Measurements from ENCODE around the gene CFAP97D1. TPM values are rescaled to one million over a fixed set of nuclear protein-coding genes. Genes with fewer than 3 reads are reported as not detected.
"Not testable (repeated sequence)": the region's sequence is repeated elsewhere in the genome, so short reads cannot be mapped to it uniquely, and the experiment has no call there.

CFAP97D1 gene
- total RNA-seq, 1 donor from 2014 or later = not detected

GRCh38 chr17:43789482-43789881 is 9.2 kb downstream of the CFAP97D1 start:
- Mint-ChIP-seq H3K4me1 (peaks cover 3% of the 10 kb centered on the region), H3K27me3 (ENCODE audit: low read depth) (peaks cover 8% of the 10 kb centered on the region), H3K36me3 (no peaks in the 10 kb centered on the region), H3K9me3 (peaks cover 13% of the 10 kb centered on the region), H3K4me3 (no peak overlapping the region), H3K27ac (no peak overlapping the region)
- TF ChIP-seq CTCF (IDR thresholded peaks at IDR 0.05; ENCODE audit: unreplicated experiment) = no peak
- no peak for DNase-seq (ENCODE audit: low spot score in 2 of 2, unreplicated experiment in 2 of 2)

- Mint-ChIP-seq H3K27me3 (ENCODE audit: low read depth) (peaks cover 16% of the 10 kb centered on the region), H3K9me3 (peaks cover 13% of the 10 kb centered on the region), H3K27ac (no peak overlapping the region), H3K4me3 (no peak overlapping the region), H3K36me3 (no peaks in the 10 kb centered on the region), H3K4me1 (peaks cover 3% of the 10 kb centered on the region)
- no peak for DNase-seq (ENCODE audit: low spot score in 2 of 2, unreplicated experiment in 2 of 2)
- TF ChIP-seq CTCF (IDR thresholded peaks at IDR 0.05; ENCODE audit: unreplicated experiment) = no peak
Measured at GRCh38 chr17:43790311-43790940, 10.2 kb downstream of the CFAP97D1 start.

GRCh38 chr17:43791589-43791988 is 11.4 kb downstream of the CFAP97D1 start:
- H3K9me3 Mint-ChIP-seq = peaks cover 20% of the 10 kb centered on the region
- H3K27me3 Mint-ChIP-seq (ENCODE audit: low read depth) = peaks cover 25% of the 10 kb centered on the region
- DNase-seq (ENCODE audit: low spot score in 2 of 2, unreplicated experiment in 2 of 2) = no peak
- H3K36me3 Mint-ChIP-seq = no peaks in the 10 kb centered on the region
- H3K4me1 Mint-ChIP-seq = peaks cover 3% of the 10 kb centered on the region
- no peak for TF ChIP-seq CTCF (IDR thresholded peaks at IDR 0.05; ENCODE audit: unreplicated experiment)
- H3K27ac Mint-ChIP-seq = no peak overlapping the region
- H3K4me3 Mint-ChIP-seq = no peak overlapping the region

GRCh38 chr17:43792668-43793067 is 12.4 kb downstream of the CFAP97D1 start:
- H3K27ac Mint-ChIP-seq; DNase-seq (ENCODE audit: low spot score in 2 of 2, unreplicated experiment in 2 of 2); H3K4me3 Mint-ChIP-seq; H3K36me3 Mint-ChIP-seq; H3K4me1 Mint-ChIP-seq: not testable (repeated sequence)
- Mint-ChIP-seq H3K27me3 (ENCODE audit: low read depth) (peaks cover 31% of the 10 kb centered on the region), H3K9me3 (peaks cover 27% of the 10 kb centered on the region)

- H3K4me3 Mint-ChIP-seq; H3K36me3 Mint-ChIP-seq; H3K4me1 Mint-ChIP-seq; H3K27ac Mint-ChIP-seq; DNase-seq (ENCODE audit: low spot score in 2 of 2, unreplicated experiment in 2 of 2): not testable (repeated sequence)
- peaks cover 21% of the 10 kb centered on the region for H3K9me3 Mint-ChIP-seq
- peaks cover 31% of the 10 kb centered on the region for H3K27me3 Mint-ChIP-seq (ENCODE audit: low read depth)
Measured at GRCh38 chr17:43798024-43798423, 17.8 kb downstream of the CFAP97D1 start.

- no peak for TF ChIP-seq CTCF (IDR thresholded peaks at IDR 0.05; ENCODE audit: unreplicated experiment)
Measured at GRCh38 chr17:43799047-43799446, 18.8 kb downstream of the CFAP97D1 start.

GRCh38 chr17:43800736-43801135 is 20.5 kb downstream of the CFAP97D1 start:
- Mint-ChIP-seq H3K36me3 (peaks cover 19% of the 10 kb centered on the region), H3K9me3 (peaks cover 17% of the 10 kb centered on the region), H3K27ac (no peak overlapping the region), H3K4me3 (no peak overlapping the region), H3K4me1 (peaks cover 11% of the 10 kb centered on the region), H3K27me3 (ENCODE audit: low read depth) (peaks cover 14% of the 10 kb centered on the region)
- TF ChIP-seq CTCF (IDR thresholded peaks at IDR 0.05; ENCODE audit: unreplicated experiment) = no peak
- no peak for DNase-seq (ENCODE audit: low spot score in 2 of 2, unreplicated experiment in 2 of 2)

More at GRCh38 chr17:43799047-43799446, 18.8 kb downstream of the CFAP97D1 start:
- Mint-ChIP-seq H3K36me3 (peaks cover 5% of the 10 kb centered on the region), H3K9me3 (peaks cover 13% of the 10 kb centered on the region), H3K4me1 (peaks cover 11% of the 10 kb centered on the region), H3K27ac (no peak overlapping the region), H3K27me3 (ENCODE audit: low read depth) (peaks cover 27% of the 10 kb centered on the region), H3K4me3 (no peak overlapping the region)
- DNase-seq (ENCODE audit: low spot score in 2 of 2, unreplicated experiment in 2 of 2) = no peak

All from mesothelial cell of epicardium (in vitro differentiated cells).